NK-92 (cell line): ENCODE measurements around the gene SFI1.
"Not testable (repeated sequence)": the region's sequence is repeated elsewhere in the genome, so short reads cannot be mapped to it uniquely, and the experiment has no call there.

ENCODE experiments used
- DNase-seq: peaks from one replicate; lab custom pipeline; 2025; ENCODE audit not compliant: unreplicated experiment; lab: John Stamatoyannopoulos, UW

SFI1 gene

GRCh38 chr22:31586137-31586920 lies 90.0 kb downstream of the SFI1 start:
- DNase-seq, result no peak

GRCh38 chr22:31588970-31589675 lies 92.8 kb downstream of the SFI1 start:
- no peak for DNase-seq

DNA sequence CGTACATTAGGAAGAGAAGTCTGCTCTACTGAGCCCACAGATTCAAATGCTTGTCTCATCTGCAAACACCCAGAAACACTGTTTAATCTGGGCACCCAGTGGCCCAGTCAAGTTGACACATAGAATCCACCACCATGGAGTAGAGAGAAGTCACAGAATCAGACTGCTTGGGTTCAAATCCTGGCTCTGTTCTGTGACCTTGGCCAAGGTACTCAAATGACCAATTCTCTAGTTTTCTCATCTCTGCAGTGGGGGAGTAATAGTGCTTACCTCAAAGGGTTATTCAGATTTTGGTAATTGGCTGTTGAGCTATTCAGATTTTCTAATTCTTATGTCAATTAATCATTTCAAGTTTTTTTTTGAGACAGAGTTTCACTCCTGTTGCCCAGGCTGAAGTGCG lies 93.8 kb downstream of the SFI1 start:
- DNase-seq, result not testable (repeated sequence)

DNA sequence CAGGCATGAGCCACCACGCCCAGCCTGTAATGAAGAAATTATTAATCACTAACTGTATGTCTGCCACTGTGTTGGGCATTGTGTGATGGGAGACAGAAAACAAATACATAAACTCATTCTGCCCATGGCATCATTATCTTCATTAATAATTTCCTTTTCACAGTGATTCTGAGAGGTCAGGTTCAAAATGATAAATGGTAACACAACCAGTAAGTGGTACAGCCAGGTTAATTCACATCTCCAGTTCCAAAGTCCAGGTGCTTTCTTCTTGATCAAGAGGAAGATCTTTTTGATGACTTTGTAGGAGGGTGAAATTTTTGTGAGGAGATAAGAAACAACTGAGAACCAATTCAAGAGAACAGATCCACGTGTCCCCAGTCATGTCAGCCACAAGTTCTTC lies 98.9 kb downstream of the SFI1 start:
- DNase-seq, result no peak

- DNase-seq, result no peak
Measured at GRCh38 chr22:31602259-31602952, 106.1 kb downstream of the SFI1 start.

DNA sequence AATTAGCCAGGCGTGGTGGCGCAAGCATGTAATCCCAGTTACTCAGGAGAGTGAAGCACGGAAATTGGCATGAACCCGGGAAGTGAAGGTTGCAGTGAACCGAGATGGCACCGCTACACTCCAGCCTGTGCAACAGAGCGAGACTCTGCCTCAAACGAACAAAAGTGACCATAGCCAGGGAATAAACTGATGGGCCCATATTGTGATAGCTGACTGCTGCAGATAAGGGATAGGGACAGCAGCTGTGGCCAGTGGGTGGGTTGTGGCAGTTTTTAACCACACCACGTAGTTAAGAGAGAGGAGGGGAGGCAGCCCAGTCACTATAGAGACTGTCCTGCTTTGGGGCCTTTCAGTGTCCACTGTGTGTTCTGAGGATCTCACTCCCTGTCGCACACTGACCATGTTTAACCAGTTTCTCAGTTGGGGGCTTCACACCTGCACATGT lies 106.8 kb downstream of the SFI1 start:
- no peak for DNase-seq

DNA sequence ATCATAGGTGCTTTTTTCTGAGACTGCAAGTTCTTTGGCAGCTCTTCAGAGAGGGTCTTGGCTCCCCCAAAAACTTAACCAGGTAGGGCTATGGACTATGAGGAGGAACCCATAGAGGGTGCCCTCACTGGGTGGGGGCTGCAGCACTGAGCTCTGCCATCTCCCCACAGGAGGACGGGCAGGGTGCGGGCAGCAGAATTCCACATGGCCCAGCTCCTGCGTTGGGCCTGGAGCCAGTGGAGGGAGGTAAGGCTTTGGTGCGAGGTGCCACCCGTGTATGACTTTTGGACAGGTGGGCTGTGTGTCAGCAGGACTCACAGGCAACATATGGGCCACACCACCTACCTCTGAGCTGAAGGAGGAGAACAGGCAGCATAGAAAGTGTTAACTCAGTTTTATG lies 107.2 kb downstream of the SFI1 start:
- DNase-seq, result no peak

DNA sequence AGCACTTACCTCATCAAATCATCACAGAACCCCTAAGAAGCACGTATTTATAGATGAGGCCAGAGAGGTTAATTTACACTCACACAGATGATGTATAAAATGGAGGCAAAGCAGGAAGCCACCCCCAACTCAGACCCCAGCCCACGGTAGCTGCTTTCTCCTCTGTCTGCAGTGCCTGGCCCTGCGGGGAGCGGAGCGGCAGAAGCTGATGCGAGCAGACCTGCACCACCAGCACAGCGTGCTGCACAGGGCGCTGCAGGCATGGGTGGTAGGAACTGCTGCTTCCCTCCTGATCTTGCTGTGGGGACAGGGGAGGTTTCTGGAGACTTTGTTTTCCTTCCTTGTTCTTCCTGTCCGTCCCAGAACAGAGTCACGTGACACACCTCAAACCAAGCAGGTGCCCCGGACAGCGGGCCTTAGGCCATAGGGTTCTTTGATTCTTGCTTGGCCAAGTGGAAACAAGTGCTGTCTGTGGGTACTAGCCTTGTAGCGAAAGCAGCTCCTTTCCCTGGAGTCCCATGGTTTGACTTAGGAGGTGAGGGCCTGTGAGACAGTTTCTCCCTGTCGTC lies 107.9 kb downstream of the SFI1 start:
- no peak for DNase-seq

- DNase-seq, result no peak
Measured at GRCh38 chr22:31604746-31605705, 108.7 kb downstream of the SFI1 start.

DNA sequence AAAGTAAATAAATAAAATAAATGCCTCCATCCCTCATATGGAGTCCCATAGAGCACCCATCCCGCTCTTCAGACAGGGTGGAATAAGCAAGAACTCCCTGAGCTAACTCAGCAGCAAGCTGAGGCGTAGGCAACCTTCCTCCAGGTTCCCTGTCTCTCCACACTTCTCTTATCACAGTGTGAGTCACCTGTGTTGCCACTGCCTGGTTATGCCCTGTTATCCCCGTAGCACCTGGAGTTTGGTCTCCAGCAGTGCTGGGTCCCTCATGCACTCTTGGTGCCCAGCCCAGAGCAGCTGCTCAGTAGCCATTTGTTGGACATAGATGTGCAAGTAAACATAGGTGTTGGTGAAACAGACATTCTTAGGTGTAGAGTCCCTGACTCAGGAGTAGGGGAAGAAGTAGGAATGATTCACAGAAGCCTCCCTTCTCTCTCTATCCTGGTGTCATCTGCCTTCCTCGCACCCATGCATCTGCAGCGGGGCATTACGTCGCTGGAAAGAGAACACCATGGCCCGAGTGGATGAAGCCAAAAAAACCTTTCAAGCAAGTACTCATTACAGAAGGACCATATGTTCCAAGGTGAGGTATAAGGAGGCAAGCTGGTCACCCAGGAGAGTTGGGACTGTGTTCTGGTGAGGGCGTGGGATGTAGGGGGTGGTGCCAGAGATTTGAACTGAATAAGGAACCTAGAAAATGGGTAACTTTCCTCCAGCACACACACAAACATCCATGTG lies 109.7 kb downstream of the SFI1 start:
- no peak for DNase-seq

- DNase-seq, result no peak
Measured at GRCh38 chr22:31607696-31608095, 111.4 kb downstream of the SFI1 start.

GRCh38 chr22:31609716-31610115 lies 113.4 kb downstream of the SFI1 start:
- DNase-seq, result no peak

- no peak for DNase-seq
Measured at GRCh38 chr22:31610611-31611010, 114.3 kb downstream of the SFI1 start.

DNA sequence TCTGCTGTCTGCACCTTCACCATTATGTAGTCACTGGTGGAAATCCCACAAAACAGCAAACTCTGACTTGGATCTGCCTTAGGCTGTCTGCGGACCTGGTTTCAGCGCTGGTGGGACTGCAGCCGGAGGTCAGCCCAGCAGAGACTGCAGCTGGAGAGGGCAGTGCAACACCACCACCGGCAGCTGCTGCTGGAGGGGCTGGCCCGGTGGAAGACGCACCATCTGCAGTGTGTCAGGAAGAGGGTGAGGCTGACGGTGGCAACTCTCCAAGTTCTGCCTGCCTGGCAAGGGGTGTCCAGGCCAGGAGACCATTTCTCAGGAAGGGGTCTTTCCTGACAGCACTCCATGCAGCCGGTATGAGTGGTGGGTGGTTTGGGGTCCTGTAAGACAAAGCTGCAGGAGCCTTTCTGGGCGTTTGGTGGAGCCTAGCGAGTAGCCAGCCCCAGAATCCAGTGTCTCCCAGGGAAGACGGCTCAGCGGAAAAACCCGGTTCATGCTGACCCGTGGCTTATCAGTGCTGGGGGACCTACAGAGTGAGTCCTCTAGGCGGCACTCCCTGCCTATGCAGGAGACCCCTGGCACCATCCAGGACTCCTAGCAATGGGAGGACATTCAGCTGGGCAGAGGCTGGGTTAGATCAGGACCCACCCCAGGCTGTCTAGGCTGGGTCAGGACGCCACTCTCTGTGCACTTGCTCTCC lies 114.9 kb downstream of the SFI1 start:
- DNase-seq, result no peak

- DNase-seq, result no peak
Measured at GRCh38 chr22:31612891-31613285, 116.6 kb downstream of the SFI1 start.

- DNase-seq, result no peak
Measured at GRCh38 chr22:31613286-31613903, 117.1 kb downstream of the SFI1 start.

GRCh38 chr22:31613904-31614296 lies 117.6 kb downstream of the SFI1 start:
- DNase-seq, result no peak

- DNase-seq, result no peak
Measured at GRCh38 chr22:31614781-31615490, 118.6 kb downstream of the SFI1 start.
